Embryonic facial prominence (tissue), 1 donor: ENCODE results near the gene RMRP.

ENCODE experiments used
- DNase-seq: peaks from one replicate; pipeline ENCODE4 v3.0.0-alpha.2; 2016; ENCODE audit errors: extremely low spot score

RMRP gene

GRCh38 chr9:35609820-35610163 lies 48.0 kb downstream of the RMRP start:
- no peak for DNase-seq

GRCh38 chr9:35609001-35609819 lies 48.6 kb downstream of the RMRP start:
- DNase-seq = no peak

- no peak for DNase-seq
These were observed 49.6 kb downstream of the RMRP start for GRCh38 chr9:35608221-35608620.
